ENCODE data around the gene CSAD. TPM values are rescaled to one million over a fixed set of nuclear protein-coding genes. Genes with fewer than 3 reads are reported as not detected.

Gene CSAD
- total and polyA plus RNA-seq, 2 experiments from 2014 or later = 3.2 to 7.1 TPM

DNA sequence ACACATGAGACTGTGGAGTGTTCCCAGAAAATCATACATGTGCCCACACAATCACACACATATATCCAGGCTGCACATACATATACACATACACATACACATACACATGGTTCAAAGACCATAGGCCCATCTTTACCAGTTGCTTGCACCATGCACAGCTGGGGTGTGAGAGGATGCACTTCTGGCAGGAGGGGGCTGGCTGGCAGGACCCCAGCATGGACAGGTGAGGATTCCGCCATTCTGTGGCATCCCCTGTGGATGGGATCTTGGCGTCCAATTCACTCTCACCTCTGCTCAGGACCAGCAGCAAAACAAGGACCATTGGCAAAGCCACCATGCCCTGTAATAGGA lies 19.4 kb upstream of the CSAD start:
- Histone ChIP-seq H3K4me3 (no peak overlapping the region), H3K4me1 (ENCODE audit: insufficient read depth) (no peaks in the 10 kb centered on the region; the same call in 1 of the 2 replicates), H3K9me2 (ENCODE audit: insufficient read depth) (no peaks in the 10 kb centered on the region), H2AFZ (no peak overlapping the region), H3K27me3 (ENCODE audit: insufficient read depth) (peaks cover 63% of the 10 kb centered on the region), H3K79me2 (replicated peaks; ENCODE audit: insufficient read depth) (no peaks in the 10 kb centered on the region), H3K36me3 (ENCODE audit: insufficient read depth) (no peaks in the 10 kb centered on the region), H3F3A (replicated peaks; ENCODE audit: low read depth) (no peaks in the 10 kb centered on the region), H4K20me1 (replicated peaks; ENCODE audit: insufficient read depth) (no peaks in the 10 kb centered on the region; the same call in 1 of the 2 replicates), H3K27ac (ENCODE audit: low read depth) (no peak overlapping the region), H3K4me2 (no peak overlapping the region)
- DNase-seq (ENCODE audit: low spot score) = no peak
- peaks cover 32% of the 10 kb centered on the region for H3K27me3 Mint-ChIP-seq (ENCODE audit: insufficient read depth, low read depth, poor library complexity)
- H3K4me3 Mint-ChIP-seq = no peak overlapping the region
- TF ChIP-seq CREB1 (CRISPR knock-in tag; IDR thresholded peaks at IDR 0.05; ENCODE audit: low read depth) (no peak), JUNB (IDR thresholded peaks at IDR 0.05; ENCODE audit: unreplicated experiment) (no peak), ZNF462 (CRISPR knock-in tag; IDR thresholded peaks at IDR 0.05) (no peak), ZNF331 (CRISPR knock-in tag; IDR thresholded peaks at IDR 0.05; ENCODE audit: low read depth) (no peak), POLR2AphosphoS5 (IDR thresholded peaks at IDR 0.05; ENCODE audit: low read depth) (no peak), EZH2 (IDR thresholded peaks at IDR 0.05; ENCODE audit: low read depth, unreplicated experiment) (no peak), NANOG (IDR thresholded peaks at IDR 0.05; ENCODE audit: borderline replicate concordance) (no peak), STAT1 (IDR thresholded peaks at IDR 0.05; ENCODE audit: unreplicated experiment) (no peak), ETS1 (IDR thresholded peaks at IDR 0.05) (no peak), ZNF114 (CRISPR knock-in tag; IDR thresholded peaks at IDR 0.05) (no peak), EZH2phosphoT487 (IDR thresholded peaks at IDR 0.05; ENCODE audit: unreplicated experiment) (no peak)
- TF ChIP-seq, protein P1, sequence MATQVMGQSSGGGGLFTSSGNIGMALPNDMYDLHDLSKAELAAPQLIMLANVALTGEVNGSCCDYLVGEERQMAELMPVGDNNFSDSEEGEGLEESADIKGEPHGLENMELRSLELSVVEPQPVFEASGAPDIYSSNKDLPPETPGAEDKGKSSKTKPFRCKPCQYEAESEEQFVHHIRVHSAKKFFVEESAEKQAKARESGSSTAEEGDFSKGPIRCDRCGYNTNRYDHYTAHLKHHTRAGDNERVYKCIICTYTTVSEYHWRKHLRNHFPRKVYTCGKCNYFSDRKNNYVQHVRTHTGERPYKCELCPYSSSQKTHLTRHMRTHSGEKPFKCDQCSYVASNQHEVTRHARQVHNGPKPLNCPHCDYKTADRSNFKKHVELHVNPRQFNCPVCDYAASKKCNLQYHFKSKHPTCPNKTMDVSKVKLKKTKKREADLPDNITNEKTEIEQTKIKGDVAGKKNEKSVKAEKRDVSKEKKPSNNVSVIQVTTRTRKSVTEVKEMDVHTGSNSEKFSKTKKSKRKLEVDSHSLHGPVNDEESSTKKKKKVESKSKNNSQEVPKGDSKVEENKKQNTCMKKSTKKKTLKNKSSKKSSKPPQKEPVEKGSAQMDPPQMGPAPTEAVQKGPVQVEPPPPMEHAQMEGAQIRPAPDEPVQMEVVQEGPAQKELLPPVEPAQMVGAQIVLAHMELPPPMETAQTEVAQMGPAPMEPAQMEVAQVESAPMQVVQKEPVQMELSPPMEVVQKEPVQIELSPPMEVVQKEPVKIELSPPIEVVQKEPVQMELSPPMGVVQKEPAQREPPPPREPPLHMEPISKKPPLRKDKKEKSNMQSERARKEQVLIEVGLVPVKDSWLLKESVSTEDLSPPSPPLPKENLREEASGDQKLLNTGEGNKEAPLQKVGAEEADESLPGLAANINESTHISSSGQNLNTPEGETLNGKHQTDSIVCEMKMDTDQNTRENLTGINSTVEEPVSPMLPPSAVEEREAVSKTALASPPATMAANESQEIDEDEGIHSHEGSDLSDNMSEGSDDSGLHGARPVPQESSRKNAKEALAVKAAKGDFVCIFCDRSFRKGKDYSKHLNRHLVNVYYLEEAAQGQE (IDR thresholded peaks at IDR 0.05; ENCODE audit: unreplicated experiment) = no peak
- TF ChIP-seq, protein P2, sequence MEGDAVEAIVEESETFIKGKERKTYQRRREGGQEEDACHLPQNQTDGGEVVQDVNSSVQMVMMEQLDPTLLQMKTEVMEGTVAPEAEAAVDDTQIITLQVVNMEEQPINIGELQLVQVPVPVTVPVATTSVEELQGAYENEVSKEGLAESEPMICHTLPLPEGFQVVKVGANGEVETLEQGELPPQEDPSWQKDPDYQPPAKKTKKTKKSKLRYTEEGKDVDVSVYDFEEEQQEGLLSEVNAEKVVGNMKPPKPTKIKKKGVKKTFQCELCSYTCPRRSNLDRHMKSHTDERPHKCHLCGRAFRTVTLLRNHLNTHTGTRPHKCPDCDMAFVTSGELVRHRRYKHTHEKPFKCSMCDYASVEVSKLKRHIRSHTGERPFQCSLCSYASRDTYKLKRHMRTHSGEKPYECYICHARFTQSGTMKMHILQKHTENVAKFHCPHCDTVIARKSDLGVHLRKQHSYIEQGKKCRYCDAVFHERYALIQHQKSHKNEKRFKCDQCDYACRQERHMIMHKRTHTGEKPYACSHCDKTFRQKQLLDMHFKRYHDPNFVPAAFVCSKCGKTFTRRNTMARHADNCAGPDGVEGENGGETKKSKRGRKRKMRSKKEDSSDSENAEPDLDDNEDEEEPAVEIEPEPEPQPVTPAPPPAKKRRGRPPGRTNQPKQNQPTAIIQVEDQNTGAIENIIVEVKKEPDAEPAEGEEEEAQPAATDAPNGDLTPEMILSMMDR (conservative IDR thresholded peaks at IDR 0.05; ENCODE audit: low read depth in 2 of 2) = no peak
- H3K27ac Mint-ChIP-seq = no peak overlapping the region
- H3K4me1 Mint-ChIP-seq = peaks cover 2% of the 10 kb centered on the region; the same call in 1 of the 3 replicates
- no peak for ATAC-seq
- H3K9me3 Mint-ChIP-seq = no peaks in the 10 kb centered on the region; the same call in 1 of the 3 replicates
- H3K36me3 Mint-ChIP-seq (ENCODE audit: low read depth) = no peaks in the 10 kb centered on the region
